GM10266 (cell line): ENCODE results near the gene MLLT1.

Source experiments
- DNase-seq: peaks from one replicate; pipeline ENCODE4 v3.0.0; 2012; ENCODE audit errors: extremely low spot score
- CTCF ChIP-seq: IDR thresholded peaks from 2 replicates; pipeline ENCODE4 v1.5.1; 2012; ENCODE audit warnings: mild to moderate bottlenecking, low read depth; ENCODE audit not compliant: control insufficient read depth, insufficient read depth; ENCODE audit errors: missing control alignments

Gene MLLT1

GRCh38 chr19:6313398-6313969 lies 33.7 kb upstream of the MLLT1 start:
- TF ChIP-seq CTCF: no peak

GRCh38 chr19:6312018-6312417 lies 32.2 kb upstream of the MLLT1 start:
- DNase-seq: no peak
- TF ChIP-seq CTCF: no peak

More at GRCh38 chr19:6313398-6313969, 33.7 kb upstream of the MLLT1 start:
- no peak for DNase-seq

- DNase-seq: no peak
- TF ChIP-seq CTCF: no peak
Measured at GRCh38 chr19:6298413-6298812, 18.6 kb upstream of the MLLT1 start.

- no peak for TF ChIP-seq CTCF
- DNase-seq: no peak
Measured at GRCh38 chr19:6297202-6297601, 17.4 kb upstream of the MLLT1 start.

GRCh38 chr19:6292006-6292405 lies 12.2 kb upstream of the MLLT1 start:
- no peak for TF ChIP-seq CTCF
- no peak for DNase-seq

- no peak for TF ChIP-seq CTCF
- no peak for DNase-seq
Measured at GRCh38 chr19:6288737-6289136, 9.0 kb upstream of the MLLT1 start.

- TF ChIP-seq CTCF: no peak
Measured at GRCh38 chr19:6287269-6287885, 7.6 kb upstream of the MLLT1 start.

More at GRCh38 chr19:6287269-6287885, 7.6 kb upstream of the MLLT1 start:
- DNase-seq: no peak
